ENCODE data around the gene NEO1.

NEO1 gene

GRCh38 chr15:73078722-73079121 lies 26.5 kb downstream of the NEO1 start:
- no peak for DNase-seq

- DNase-seq, result no peak
These were observed 27.3 kb downstream of the NEO1 start for GRCh38 chr15:73079565-73079964.

- DNase-seq, result no peak
These were observed 29.2 kb downstream of the NEO1 start for GRCh38 chr15:73081321-73081958.

- no peak for DNase-seq
These were observed 30.5 kb downstream of the NEO1 start for GRCh38 chr15:73082812-73083211.

- DNase-seq, result no peak
These were observed 34.8 kb downstream of the NEO1 start for GRCh38 chr15:73087098-73087497.

GRCh38 chr15:73105064-73105463 lies 52.8 kb downstream of the NEO1 start:
- DNase-seq, result no peak

GRCh38 chr15:73108676-73109075 lies 56.4 kb downstream of the NEO1 start:
- DNase-seq, result no peak

GRCh38 chr15:73109765-73110164 lies 57.5 kb downstream of the NEO1 start:
- no peak for DNase-seq

- DNase-seq, result no peak
These were observed 57.9 kb downstream of the NEO1 start for GRCh38 chr15:73110201-73110600.

- DNase-seq, result no peak
These were observed 61.8 kb downstream of the NEO1 start for GRCh38 chr15:73114064-73114463.

- DNase-seq, result no peak
These were observed 63.9 kb downstream of the NEO1 start for GRCh38 chr15:73116164-73116563.

- DNase-seq, result no peak
These were observed 65.8 kb downstream of the NEO1 start for GRCh38 chr15:73118055-73118454.

GRCh38 chr15:73119478-73119877 lies 67.2 kb downstream of the NEO1 start:
- no peak for DNase-seq

- no peak for DNase-seq
These were observed 68.0 kb downstream of the NEO1 start for GRCh38 chr15:73120269-73120668.

GRCh38 chr15:73125219-73125618 lies 73.0 kb downstream of the NEO1 start:
- DNase-seq, result no peak

- no peak for DNase-seq
These were observed 75.2 kb downstream of the NEO1 start for GRCh38 chr15:73127302-73127936.

- no peak for DNase-seq
These were observed 78.6 kb downstream of the NEO1 start for GRCh38 chr15:73130830-73131229.

GRCh38 chr15:73134196-73134595 lies 81.9 kb downstream of the NEO1 start:
- no peak for DNase-seq

- DNase-seq, result no peak
These were observed 86.9 kb downstream of the NEO1 start for GRCh38 chr15:73139041-73139743.

- DNase-seq, result no peak
These were observed 87.7 kb downstream of the NEO1 start for GRCh38 chr15:73139744-73140553.

- DNase-seq, result no peak
These were observed 89.1 kb downstream of the NEO1 start for GRCh38 chr15:73141216-73141900.

- DNase-seq, result no peak
These were observed 90.8 kb downstream of the NEO1 start for GRCh38 chr15:73142802-73143762.
